Dendritic cell treated with granulocyte-macrophage colony-stimulating factor and Interleukin-4, amounts not matched to agents 40 ng/mL and 50 ng/mL, for 4 days (primary cell): ENCODE data around the gene CNR1.

Experiments
- H3K27ac Mint-ChIP-seq: one replicate; pipeline ENCODE4 v1.8.0; 2022; ENCODE audit warnings: mild to moderate bottlenecking, mixed read lengths
- H3K27me3 Mint-ChIP-seq: one replicate; pipeline ENCODE4 v1.8.0; 2022; ENCODE audit warnings: mild to moderate bottlenecking, mixed read lengths
- H3K36me3 Mint-ChIP-seq: one replicate; pipeline ENCODE4 v1.8.0; 2022; ENCODE audit warnings: low read depth, mixed read lengths
- H3K4me1 Mint-ChIP-seq: one replicate; pipeline ENCODE4 v1.8.0; 2022; ENCODE audit warnings: low read depth, mixed read lengths
- H3K4me3 Mint-ChIP-seq: one replicate; pipeline ENCODE4 v1.8.0; 2022; ENCODE audit warnings: mild to moderate bottlenecking, moderate library complexity, mixed read lengths
- H3K9me3 Mint-ChIP-seq: one replicate; pipeline ENCODE4 v1.8.0; 2022; ENCODE audit warnings: mixed read lengths
- intact Hi-C: fragments of 100-400 bp; cut with micrococcal nuclease; formaldehyde crosslinking; loops from one replicate; pipeline ENCODE4 v1.15.0; 2022

Gene CNR1

GRCh38 chr6:88133718-88134117 lies 32.4 kb downstream of the CNR1 start:
- Mint-ChIP-seq H3K27ac (no peak overlapping the region), H3K4me1 (no peaks in the 10 kb centered on the region), H3K4me3 (no peak overlapping the region), H3K36me3 (no peaks in the 10 kb centered on the region), H3K27me3 (no peaks in the 10 kb centered on the region), H3K9me3 (no peaks in the 10 kb centered on the region)
- intact Hi-C loops = no loop called here

GRCh38 chr6:88124925-88125557 lies 41.1 kb downstream of the CNR1 start:
- intact Hi-C loops = no loop called here
- no peaks in the 10 kb centered on the region for H3K4me1 Mint-ChIP-seq
- no peaks in the 10 kb centered on the region for H3K36me3 Mint-ChIP-seq
- H3K27me3 Mint-ChIP-seq = no peaks in the 10 kb centered on the region
- H3K27ac Mint-ChIP-seq = no peak overlapping the region
- no peak overlapping the region for H3K4me3 Mint-ChIP-seq
- peaks cover 19% of the 10 kb centered on the region for H3K9me3 Mint-ChIP-seq

- Mint-ChIP-seq H3K27ac (no peak overlapping the region), H3K4me3 (no peak overlapping the region), H3K27me3 (no peaks in the 10 kb centered on the region), H3K4me1 (no peaks in the 10 kb centered on the region), H3K9me3 (peaks cover 14% of the 10 kb centered on the region), H3K36me3 (no peaks in the 10 kb centered on the region)
- intact Hi-C loops = no loop called here
Observed at GRCh38 chr6:88120635-88121034, 45.5 kb downstream of the CNR1 start.

GRCh38 chr6:88119769-88120168 lies 46.4 kb downstream of the CNR1 start:
- Mint-ChIP-seq H3K9me3 (peaks cover 5% of the 10 kb centered on the region), H3K27me3 (no peaks in the 10 kb centered on the region), H3K4me1 (no peaks in the 10 kb centered on the region), H3K27ac (no peak overlapping the region), H3K4me3 (no peak overlapping the region), H3K36me3 (no peaks in the 10 kb centered on the region)
- intact Hi-C loops = no loop called here

- Mint-ChIP-seq H3K9me3 (no peaks in the 10 kb centered on the region), H3K27ac (no peak overlapping the region), H3K36me3 (no peaks in the 10 kb centered on the region), H3K27me3 (no peaks in the 10 kb centered on the region), H3K4me1 (no peaks in the 10 kb centered on the region), H3K4me3 (no peak overlapping the region)
- intact Hi-C loops = no loop called here
Observed at GRCh38 chr6:88116276-88116675, 49.9 kb downstream of the CNR1 start.

- Mint-ChIP-seq H3K9me3 (no peaks in the 10 kb centered on the region), H3K27ac (no peak overlapping the region), H3K27me3 (no peaks in the 10 kb centered on the region), H3K36me3 (no peaks in the 10 kb centered on the region), H3K4me1 (no peaks in the 10 kb centered on the region), H3K4me3 (no peak overlapping the region)
- intact Hi-C loops = no loop called here
Observed at GRCh38 chr6:88115307-88115706, 50.8 kb downstream of the CNR1 start.

GRCh38 chr6:88114838-88115237 lies 51.3 kb downstream of the CNR1 start:
- no peaks in the 10 kb centered on the region for H3K4me1 Mint-ChIP-seq
- no peaks in the 10 kb centered on the region for H3K36me3 Mint-ChIP-seq
- no peak overlapping the region for H3K27ac Mint-ChIP-seq
- H3K4me3 Mint-ChIP-seq = no peak overlapping the region
- intact Hi-C loops = no loop called here
- no peaks in the 10 kb centered on the region for H3K27me3 Mint-ChIP-seq
- no peaks in the 10 kb centered on the region for H3K9me3 Mint-ChIP-seq

GRCh38 chr6:88111991-88112390 lies 54.2 kb downstream of the CNR1 start:
- H3K27ac Mint-ChIP-seq = no peak overlapping the region
- H3K36me3 Mint-ChIP-seq = no peaks in the 10 kb centered on the region
- intact Hi-C loops = no loop called here

GRCh38 chr6:88107241-88107640 lies 58.9 kb downstream of the CNR1 start:
- H3K27me3 Mint-ChIP-seq = no peaks in the 10 kb centered on the region
- intact Hi-C loops = no loop called here
- no peak overlapping the region for H3K4me3 Mint-ChIP-seq
- H3K36me3 Mint-ChIP-seq = no peaks in the 10 kb centered on the region
- H3K27ac Mint-ChIP-seq = no peak overlapping the region
- H3K9me3 Mint-ChIP-seq = no peaks in the 10 kb centered on the region
- H3K4me1 Mint-ChIP-seq = no peaks in the 10 kb centered on the region

More at GRCh38 chr6:88111991-88112390, 54.2 kb downstream of the CNR1 start:
- no peak overlapping the region for H3K4me3 Mint-ChIP-seq
- H3K27me3 Mint-ChIP-seq = no peaks in the 10 kb centered on the region
- H3K9me3 Mint-ChIP-seq = no peaks in the 10 kb centered on the region
- H3K4me1 Mint-ChIP-seq = no peaks in the 10 kb centered on the region

- H3K4me3 Mint-ChIP-seq = no peak overlapping the region
- H3K27me3 Mint-ChIP-seq = no peaks in the 10 kb centered on the region
- H3K36me3 Mint-ChIP-seq = no peaks in the 10 kb centered on the region
- no peaks in the 10 kb centered on the region for H3K4me1 Mint-ChIP-seq
- intact Hi-C loops = no loop called here
- H3K27ac Mint-ChIP-seq = no peak overlapping the region
- H3K9me3 Mint-ChIP-seq = no peaks in the 10 kb centered on the region
Observed at GRCh38 chr6:88105741-88106340, 60.3 kb downstream of the CNR1 start.
